SK-N-SH treated with all-trans-retinoic acid at 6 μM for 48 hours (cell line): ENCODE results near the gene SERPINA1.

Source experiments
- ATAC-seq: fragments of 200-7000 bp; cut with Tn5 transposase; 3 replicates; pipeline ENCODE4 v1.9.1; 2020; ENCODE audit warnings: mild to moderate bottlenecking, moderate library complexity
- BACH2 ChIP-seq: fragments of 250-450 bp; sonication (Bioruptor Pico); IDR thresholded peaks from 2 replicates; pipeline ENCODE4 v1.9.0; 2021; ENCODE audit warnings: mild to moderate bottlenecking, borderline replicate concordance
- CSDC2 ChIP-seq: fragments of 250-450 bp; sonication (Bioruptor Pico); IDR thresholded peaks from 2 replicates; pipeline ENCODE4 v1.5.0; 2020; ENCODE audit warnings: mild to moderate bottlenecking, moderate library complexity
- ESRRG ChIP-seq: fragments of 250-450 bp; sonication (Bioruptor Pico); IDR thresholded peaks from 2 replicates; pipeline ENCODE4 v1.6.1; 2021; ENCODE audit warnings: mild to moderate bottlenecking
- GLIS3 ChIP-seq: fragments of 250-450 bp; sonication (Bioruptor Pico); IDR thresholded peaks from 2 replicates; pipeline ENCODE4 v1.5.0; 2020; ENCODE audit warnings: mild to moderate bottlenecking, moderate library complexity
- ISL1 ChIP-seq: fragments of 250-450 bp; sonication (Bioruptor Pico); IDR thresholded peaks from 2 replicates; pipeline ENCODE4 v2.1.2; 2022; ENCODE audit warnings: mild to moderate bottlenecking, moderate library complexity
- OSR1 ChIP-seq: fragments of 250-450 bp; sonication (Bioruptor Pico); IDR thresholded peaks from 2 replicates; pipeline ENCODE4 v1.8.0; 2022; ENCODE audit warnings: moderate library complexity, mild to moderate bottlenecking, inconsistent platforms
- PPARA ChIP-seq: fragments of 250-450 bp; sonication (Bioruptor Pico); IDR thresholded peaks from 2 replicates; pipeline ENCODE4 v1.5.0; 2020; ENCODE audit warnings: mild to moderate bottlenecking, borderline replicate concordance
- RARB ChIP-seq: fragments of 250-450 bp; sonication (Bioruptor Pico); IDR thresholded peaks from 2 replicates; pipeline ENCODE4 v1.8.0; 2021; ENCODE audit warnings: mild to moderate bottlenecking, moderate library complexity
- SNAI2 ChIP-seq: fragments of 250-450 bp; sonication (Bioruptor Pico); IDR thresholded peaks from 2 replicates; pipeline ENCODE4 v1.5.0; 2020; ENCODE audit warnings: mild to moderate bottlenecking, moderate library complexity
- TCF4 ChIP-seq: fragments of 250-450 bp; sonication (Bioruptor Pico); IDR thresholded peaks from 2 replicates; pipeline ENCODE4 v1.8.0; 2021; ENCODE audit warnings: mild to moderate bottlenecking, moderate library complexity, borderline replicate concordance
- TOX ChIP-seq: fragments of 250-450 bp; sonication (Bioruptor Pico); IDR thresholded peaks from 2 replicates; pipeline ENCODE4 v1.8.0; 2021; ENCODE audit warnings: mild to moderate bottlenecking, moderate library complexity, borderline replicate concordance
- ZC3H10 ChIP-seq: fragments of 250-450 bp; sonication (Bioruptor Pico); IDR thresholded peaks from 2 replicates; pipeline ENCODE4 v1.5.1; 2021; ENCODE audit warnings: mild to moderate bottlenecking, moderate library complexity
- ZFP3 ChIP-seq: fragments of 250-450 bp; sonication (Bioruptor Pico); IDR thresholded peaks from 2 replicates; pipeline ENCODE4 v1.5.0; 2020; ENCODE audit warnings: mild to moderate bottlenecking, moderate library complexity
- ZFP30 ChIP-seq: fragments of 450-650 bp; formaldehyde crosslinking; IDR thresholded peaks from 2 replicates; pipeline ENCODE4 v1.5.0; 2022; ENCODE audit warnings: mild to moderate bottlenecking, moderate library complexity
- ZNF565 ChIP-seq: fragments of 450-650 bp; formaldehyde crosslinking; conservative IDR thresholded peaks from 2 replicates; pipeline ENCODE4 v1.5.0; 2020; ENCODE audit warnings: low read depth, mild to moderate bottlenecking, moderate library complexity
- ZNF70 ChIP-seq: fragments of 450-650 bp; formaldehyde crosslinking; IDR thresholded peaks from 2 replicates; pipeline ENCODE4 v1.5.0; 2020; ENCODE audit warnings: mild to moderate bottlenecking, moderate library complexity
- ZNF8 ChIP-seq: fragments of 450-650 bp; formaldehyde crosslinking; IDR thresholded peaks from 2 replicates; pipeline ENCODE4 v1.5.0; 2020; ENCODE audit warnings: mild to moderate bottlenecking, moderate library complexity
- TF ChIP-seq, protein P1 (sequence below): fragments of 250-450 bp; sonication (Bioruptor Pico); IDR thresholded peaks from 2 replicates; pipeline ENCODE4 v1.5.1; 2020; ENCODE audit warnings: low read depth, mild to moderate bottlenecking, moderate library complexity
- TF ChIP-seq, protein P2 (sequence below): fragments of 250-450 bp; sonication (Bioruptor Pico); IDR thresholded peaks from 2 replicates; pipeline ENCODE4 v1.8.0; 2020; ENCODE audit warnings: mild to moderate bottlenecking, moderate library complexity, borderline replicate concordance
- TF ChIP-seq, protein P3 (sequence below): fragments of 250-450 bp; sonication (Bioruptor Pico); IDR thresholded peaks from 2 replicates; pipeline ENCODE4 v1.5.1; 2021; ENCODE audit warnings: mild to moderate bottlenecking, moderate library complexity
- TF ChIP-seq, protein P4 (sequence below): fragments of 250-450 bp; sonication (Bioruptor Pico); IDR thresholded peaks from 2 replicates; pipeline ENCODE4 v1.8.0; 2021; ENCODE audit warnings: low read depth, mild to moderate bottlenecking, moderate library complexity, borderline replicate concordance

Gene SERPINA1

DNA sequence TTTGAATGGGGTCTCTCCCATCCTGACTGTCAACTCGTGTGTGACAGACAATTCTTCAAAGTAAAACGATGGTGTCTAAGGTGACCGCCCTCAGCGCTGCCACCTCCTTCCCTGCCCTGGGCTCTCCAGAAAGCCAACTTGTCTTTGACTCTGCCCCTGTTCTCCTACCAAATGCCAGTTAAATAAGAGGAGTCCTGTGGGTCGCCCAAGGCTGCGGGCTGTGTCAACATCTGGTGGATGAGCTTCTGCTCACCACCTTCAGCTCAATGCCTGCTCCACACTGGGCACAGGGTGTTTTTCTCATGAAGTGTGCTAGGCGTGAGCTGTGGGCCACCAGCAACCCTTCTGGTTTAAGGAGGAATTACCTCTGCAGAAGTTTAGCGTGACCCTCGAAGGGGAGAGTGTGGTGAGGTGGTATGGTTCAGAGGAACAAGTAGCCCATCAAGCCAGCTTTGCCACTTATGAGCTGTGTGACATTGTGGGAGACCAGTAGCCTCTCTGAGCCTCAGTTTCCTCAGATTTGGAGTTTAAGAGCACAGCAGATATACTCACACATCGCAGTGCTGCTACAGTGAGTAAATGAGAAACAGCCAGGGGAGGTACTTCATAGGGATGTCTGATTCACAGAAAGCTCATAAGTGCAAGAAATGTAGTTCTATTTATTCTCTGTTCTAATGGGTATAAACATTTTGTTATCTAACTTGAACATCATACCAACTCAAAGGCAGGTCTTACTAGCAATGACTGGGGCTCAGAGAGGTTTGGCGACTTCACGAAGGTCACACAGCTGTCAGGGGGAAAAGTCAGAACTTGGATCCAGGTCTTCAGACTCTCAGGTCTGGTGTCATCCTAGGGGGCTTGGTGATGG lies 12.1 kb downstream of the SERPINA1 start:
- TF ChIP-seq ZNF8 = no peak
- TF ChIP-seq OSR1 = no peak
- no peak for ATAC-seq

DNA sequence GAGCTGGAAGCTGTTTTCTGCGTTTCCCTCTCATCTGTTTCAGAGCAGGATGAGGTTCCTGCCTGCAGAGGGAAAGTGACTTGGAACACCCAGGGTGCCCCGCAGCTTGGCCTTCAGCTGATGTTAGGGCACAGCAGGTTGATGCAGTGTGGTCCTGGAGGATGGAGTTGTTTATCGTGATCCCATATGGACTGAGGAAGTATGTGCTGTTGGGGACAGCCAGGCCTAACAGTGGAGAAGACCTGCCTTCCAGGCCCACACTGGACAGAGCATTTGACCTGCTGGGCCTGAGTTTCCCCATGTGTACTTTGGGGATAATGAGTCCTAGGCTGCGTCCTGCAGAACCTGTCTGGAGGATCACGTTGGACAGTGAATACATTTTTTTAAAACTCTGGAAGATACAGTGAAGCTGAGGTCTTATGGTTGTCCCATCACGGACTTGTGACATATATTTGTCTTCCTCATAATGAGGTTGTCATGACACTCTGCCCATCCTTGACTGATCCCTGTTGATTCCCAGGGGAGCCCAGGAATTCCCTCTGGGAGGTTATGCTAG lies 12.8 kb downstream of the SERPINA1 start:
- ATAC-seq = no peak
- TF ChIP-seq, protein P1, sequence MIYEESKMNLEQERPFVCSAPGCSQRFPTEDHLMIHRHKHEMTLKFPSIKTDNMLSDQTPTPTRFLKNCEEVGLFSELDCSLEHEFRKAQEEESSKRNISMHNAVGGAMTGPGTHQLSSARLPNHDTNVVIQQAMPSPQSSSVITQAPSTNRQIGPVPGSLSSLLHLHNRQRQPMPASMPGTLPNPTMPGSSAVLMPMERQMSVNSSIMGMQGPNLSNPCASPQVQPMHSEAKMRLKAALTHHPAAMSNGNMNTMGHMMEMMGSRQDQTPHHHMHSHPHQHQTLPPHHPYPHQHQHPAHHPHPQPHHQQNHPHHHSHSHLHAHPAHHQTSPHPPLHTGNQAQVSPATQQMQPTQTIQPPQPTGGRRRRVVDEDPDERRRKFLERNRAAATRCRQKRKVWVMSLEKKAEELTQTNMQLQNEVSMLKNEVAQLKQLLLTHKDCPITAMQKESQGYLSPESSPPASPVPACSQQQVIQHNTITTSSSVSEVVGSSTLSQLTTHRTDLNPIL = no peak
- TF ChIP-seq BACH2 (no peak), ZFP3 (no peak), ZC3H10 (CRISPR knock-in tag) (no peak), ISL1 (CRISPR knock-in tag) (no peak), GLIS3 (no peak)

DNA sequence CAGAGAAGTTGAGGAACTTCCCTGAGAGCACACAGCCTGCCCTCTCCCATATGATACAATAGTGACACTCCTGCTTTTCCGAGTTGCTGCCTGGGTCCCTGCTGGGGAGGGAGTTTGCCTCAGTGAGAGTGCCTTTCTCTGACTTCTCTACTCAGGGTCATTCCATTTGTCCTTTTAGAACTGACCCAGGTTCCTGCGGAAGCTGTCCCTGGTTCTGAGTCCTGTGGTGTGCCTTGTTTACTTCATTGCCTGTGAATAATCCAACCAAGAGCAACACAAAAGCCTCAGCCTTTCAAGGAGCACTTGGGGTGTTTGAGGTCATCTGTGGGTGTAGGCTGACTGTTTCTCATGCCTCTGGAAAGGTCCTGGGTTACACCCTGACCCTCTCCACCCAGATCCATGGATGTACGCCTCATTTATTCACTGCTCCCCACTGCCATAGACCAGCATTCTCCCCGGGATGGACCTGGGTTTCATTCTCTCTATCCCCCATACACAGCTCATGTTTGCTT lies 13.6 kb downstream of the SERPINA1 start:
- TF ChIP-seq PPARA (no peak), CSDC2 (CRISPR knock-in tag) (no peak), RARB (CRISPR knock-in tag) (no peak), ESRRG (CRISPR knock-in tag) (no peak), ZFP3 (no peak), OSR1 (no peak), GLIS3 (no peak), ZFP30 (no peak), ZNF565 (CRISPR knock-in tag) (no peak), TOX (no peak)
- TF ChIP-seq, protein P2, sequence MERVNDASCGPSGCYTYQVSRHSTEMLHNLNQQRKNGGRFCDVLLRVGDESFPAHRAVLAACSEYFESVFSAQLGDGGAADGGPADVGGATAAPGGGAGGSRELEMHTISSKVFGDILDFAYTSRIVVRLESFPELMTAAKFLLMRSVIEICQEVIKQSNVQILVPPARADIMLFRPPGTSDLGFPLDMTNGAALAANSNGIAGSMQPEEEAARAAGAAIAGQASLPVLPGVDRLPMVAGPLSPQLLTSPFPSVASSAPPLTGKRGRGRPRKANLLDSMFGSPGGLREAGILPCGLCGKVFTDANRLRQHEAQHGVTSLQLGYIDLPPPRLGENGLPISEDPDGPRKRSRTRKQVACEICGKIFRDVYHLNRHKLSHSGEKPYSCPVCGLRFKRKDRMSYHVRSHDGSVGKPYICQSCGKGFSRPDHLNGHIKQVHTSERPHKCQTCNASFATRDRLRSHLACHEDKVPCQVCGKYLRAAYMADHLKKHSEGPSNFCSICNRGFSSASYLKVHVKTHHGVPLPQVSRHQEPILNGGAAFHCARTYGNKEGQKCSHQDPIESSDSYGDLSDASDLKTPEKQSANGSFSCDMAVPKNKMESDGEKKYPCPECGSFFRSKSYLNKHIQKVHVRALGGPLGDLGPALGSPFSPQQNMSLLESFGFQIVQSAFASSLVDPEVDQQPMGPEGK (CRISPR knock-in tag) = no peak
- TF ChIP-seq, all 23 proteins: peak for 0
- ATAC-seq = no peak

DNA sequence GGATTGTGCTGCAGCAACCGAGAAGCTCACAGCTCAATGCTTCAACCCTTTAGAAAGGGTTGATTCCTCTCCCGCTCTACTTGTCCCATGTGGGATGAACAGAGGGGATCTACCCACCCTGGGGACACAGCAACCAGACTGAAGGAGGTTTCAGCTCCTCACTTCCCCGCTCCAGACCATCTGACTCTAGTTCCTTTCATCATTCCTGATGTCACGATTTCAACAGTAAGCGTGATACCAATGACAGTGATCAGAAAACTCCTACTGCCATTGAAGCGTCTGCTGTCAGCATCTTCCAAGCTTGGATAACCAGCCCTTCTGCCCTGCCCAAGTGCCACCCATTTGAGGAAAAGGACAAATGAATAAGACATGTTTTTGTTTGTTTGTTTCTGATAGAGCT lies 14.3 kb downstream of the SERPINA1 start:
- no peak for TF ChIP-seq TCF4
- TF ChIP-seq, protein P3, sequence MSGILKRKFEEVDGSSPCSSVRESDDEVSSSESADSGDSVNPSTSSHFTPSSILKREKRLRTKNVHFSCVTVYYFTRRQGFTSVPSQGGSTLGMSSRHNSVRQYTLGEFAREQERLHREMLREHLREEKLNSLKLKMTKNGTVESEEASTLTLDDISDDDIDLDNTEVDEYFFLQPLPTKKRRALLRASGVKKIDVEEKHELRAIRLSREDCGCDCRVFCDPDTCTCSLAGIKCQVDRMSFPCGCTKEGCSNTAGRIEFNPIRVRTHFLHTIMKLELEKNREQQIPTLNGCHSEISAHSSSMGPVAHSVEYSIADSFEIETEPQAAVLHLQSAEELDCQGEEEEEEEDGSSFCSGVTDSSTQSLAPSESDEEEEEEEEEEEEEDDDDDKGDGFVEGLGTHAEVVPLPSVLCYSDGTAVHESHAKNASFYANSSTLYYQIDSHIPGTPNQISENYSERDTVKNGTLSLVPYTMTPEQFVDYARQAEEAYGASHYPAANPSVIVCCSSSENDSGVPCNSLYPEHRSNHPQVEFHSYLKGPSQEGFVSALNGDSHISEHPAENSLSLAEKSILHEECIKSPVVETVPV (CRISPR knock-in tag) = no peak
- TF ChIP-seq, protein P4, sequence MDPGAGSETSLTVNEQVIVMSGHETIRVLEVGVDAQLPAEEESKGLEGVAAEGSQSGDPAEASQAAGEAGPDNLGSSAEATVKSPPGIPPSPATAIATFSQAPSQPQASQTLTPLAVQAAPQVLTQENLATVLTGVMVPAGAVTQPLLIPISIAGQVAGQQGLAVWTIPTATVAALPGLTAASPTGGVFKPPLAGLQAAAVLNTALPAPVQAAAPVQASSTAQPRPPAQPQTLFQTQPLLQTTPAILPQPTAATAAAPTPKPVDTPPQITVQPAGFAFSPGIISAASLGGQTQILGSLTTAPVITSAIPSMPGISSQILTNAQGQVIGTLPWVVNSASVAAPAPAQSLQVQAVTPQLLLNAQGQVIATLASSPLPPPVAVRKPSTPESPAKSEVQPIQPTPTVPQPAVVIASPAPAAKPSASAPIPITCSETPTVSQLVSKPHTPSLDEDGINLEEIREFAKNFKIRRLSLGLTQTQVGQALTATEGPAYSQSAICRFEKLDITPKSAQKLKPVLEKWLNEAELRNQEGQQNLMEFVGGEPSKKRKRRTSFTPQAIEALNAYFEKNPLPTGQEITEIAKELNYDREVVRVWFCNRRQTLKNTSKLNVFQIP (CRISPR knock-in tag) = no peak
- TF ChIP-seq ZNF565 (CRISPR knock-in tag) = no peak
- TF ChIP-seq TOX = no peak
- TF ChIP-seq SNAI2 = no peak
- TF ChIP-seq ZNF8 = no peak
- TF ChIP-seq ZFP3 = no peak

DNA sequence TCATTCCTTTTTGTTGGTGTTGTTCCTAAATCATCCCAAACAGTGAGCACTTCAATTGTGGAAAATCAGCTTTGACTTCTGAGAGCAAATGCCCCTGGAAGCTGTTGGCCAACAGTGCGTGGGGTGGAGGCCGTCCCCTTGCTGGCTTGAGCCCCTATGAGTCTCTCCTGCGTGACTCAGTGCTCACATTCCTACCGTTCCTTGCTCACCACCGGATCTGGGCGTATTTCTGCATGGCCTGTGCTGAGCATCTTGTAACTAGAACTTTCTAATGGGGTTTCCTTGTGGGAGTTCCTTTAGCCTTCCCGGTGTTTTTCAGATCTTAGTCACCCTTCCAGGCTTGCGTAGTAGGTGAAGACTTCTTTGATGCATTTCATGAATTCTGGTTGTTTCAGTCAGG lies 14.7 kb downstream of the SERPINA1 start:
- ATAC-seq = peak; percentile 98
- TF ChIP-seq, protein P4 (CRISPR knock-in tag) = no peak
- TF ChIP-seq PPARA (no peak), TOX (no peak), ZNF70 (CRISPR knock-in tag) (no peak), TCF4 (no peak), ISL1 (CRISPR knock-in tag) (no peak), ZNF565 (CRISPR knock-in tag) (no peak), OSR1 (no peak), CSDC2 (CRISPR knock-in tag) (no peak), ZNF8 (no peak), SNAI2 (no peak)
- TF ChIP-seq, protein P3 (CRISPR knock-in tag) = no peak
- TF ChIP-seq, protein P2 (CRISPR knock-in tag) = no peak

More for the DNA sequence above, 14.3 kb downstream of the SERPINA1 start:
- no peak for ATAC-seq
